CD4-positive, alpha-beta T cell (primary cell): ENCODE data around the gene TMEM107. TPM values are rescaled to one million over a fixed set of nuclear protein-coding genes. Genes with fewer than 3 reads are reported as not detected.

Experiments used
- ATAC-seq: fragments of 200-7000 bp; cut with Tn5 transposase; one replicate; pipeline ENCODE4 v1.10.0; 2022; ENCODE audit warnings: mild to moderate bottlenecking; ENCODE audit not compliant: poor library complexity
- CTCF ChIA-PET: fragments of 350-600 bp; sonication (Branson Sonifier 250); formaldehyde crosslinking; loops from one replicate; lab custom pipeline; 2021; ENCODE audit warnings: antibody characterized with exemption, inconsistent platforms; lab: Charles Lee
- POLR2A ChIA-PET: fragments of 350-600 bp; sonication (Branson Sonifier 250); formaldehyde crosslinking; loops from one replicate; lab custom pipeline; 2021; ENCODE audit warnings: antibody characterized with exemption, inconsistent platforms; lab: Charles Lee
- DNase-seq, 14 experiments: peaks; one replicate each; pipeline ENCODE4 v3.0.0-alpha.2; 2013 to 2020; ENCODE audit warnings: mixed read lengths in 2 of 14
- H3K27ac ChIP-seq, 2 donors: one replicate each; pipeline versions ENCODE4 v1.5.1 to v1.7.0; 2013; ENCODE audit warnings: low read length in 2 of 2, low read depth in 1 of 2, mild to moderate bottlenecking in 1 of 2
- H3K27me3 ChIP-seq, 2 experiments: 1 replicate in 1 of 2; 2 replicates in 1 of 2; pipeline versions ENCODE4 v1.6.1 to v1.7.0; 2013; ENCODE audit warnings: low read length in 2 of 2, control low read depth in 1 of 2, mild to moderate bottlenecking in 1 of 2, moderate library complexity in 1 of 2; ENCODE audit not compliant: insufficient read depth in 2 of 2, control insufficient read depth in 1 of 2
- H3K36me3 ChIP-seq: one replicate; pipeline ENCODE4 v1.6.1; 2013; ENCODE audit warnings: low read length, control low read depth; ENCODE audit not compliant: insufficient read depth
- H3K4me1 ChIP-seq: one replicate; pipeline ENCODE4 v1.6.1; 2013; ENCODE audit warnings: low read length, control low read depth; ENCODE audit not compliant: insufficient read depth
- H3K4me3 ChIP-seq: one replicate; pipeline ENCODE4 v1.5.1; 2013; ENCODE audit warnings: mild to moderate bottlenecking, low read length, moderate library complexity
- H3K9me3 ChIP-seq, 2 experiments: 1 replicate in 1 of 2; 2 replicates in 1 of 2; pipeline versions ENCODE4 v1.6.1 to v1.7.0; 2013; ENCODE audit warnings: low read length in 2 of 2, mild to moderate bottlenecking in 2 of 2, control low read depth in 1 of 2, moderate library complexity in 1 of 2; ENCODE audit not compliant: control insufficient read depth in 1 of 2, insufficient read depth in 1 of 2
- H3K27ac Mint-ChIP-seq: one replicate; pipeline ENCODE4 v1.8.0; 2020; ENCODE audit warnings: mixed read lengths
- H3K27me3 Mint-ChIP-seq: one replicate; pipeline ENCODE4 v1.8.0; 2021; ENCODE audit warnings: mixed read lengths
- H3K36me3 Mint-ChIP-seq: one replicate; pipeline ENCODE4 v1.8.0; 2021; ENCODE audit warnings: low read depth, mixed read lengths
- H3K4me1 Mint-ChIP-seq: one replicate; pipeline ENCODE4 v1.8.0; 2021; ENCODE audit warnings: low read depth, mixed read lengths
- H3K4me3 Mint-ChIP-seq: one replicate; pipeline ENCODE4 v1.8.0; 2020; ENCODE audit warnings: mild to moderate bottlenecking, mixed read lengths
- H3K9me3 Mint-ChIP-seq: one replicate; pipeline ENCODE4 v1.8.0; 2020; ENCODE audit warnings: mixed read lengths
- intact Hi-C, 2 experiments: fragments of 100-400 bp; cut with DNase I in 1 of 2; cut with micrococcal nuclease in 1 of 2; formaldehyde crosslinking; loops; one replicate each; pipeline versions ENCODE4 v1.15.1 to v1.9.0; 2023 to 2025; cut with DNase I, micrococcal nuclease
- total RNA-seq, 174 experiments: library from RNA in 2 of 174; stranded (reverse) in 2 of 174; gene quantifications; one replicate each; pipeline ENCODE4 v1.2.3 and lab custom pipeline; 2021 to 2026
- TF ChIP-seq, protein P1 (sequence below): fragments of 200-600 bp; IDR thresholded peaks from one replicate; pipeline ENCODE4 v1.8.0; 2022; ENCODE audit warnings: antibody characterized with exemption, mild to moderate bottlenecking

The TMEM107 gene
- total RNA-seq, 2 experiments from 2014 or later = 12.2 to 12.9 TPM

DNA sequence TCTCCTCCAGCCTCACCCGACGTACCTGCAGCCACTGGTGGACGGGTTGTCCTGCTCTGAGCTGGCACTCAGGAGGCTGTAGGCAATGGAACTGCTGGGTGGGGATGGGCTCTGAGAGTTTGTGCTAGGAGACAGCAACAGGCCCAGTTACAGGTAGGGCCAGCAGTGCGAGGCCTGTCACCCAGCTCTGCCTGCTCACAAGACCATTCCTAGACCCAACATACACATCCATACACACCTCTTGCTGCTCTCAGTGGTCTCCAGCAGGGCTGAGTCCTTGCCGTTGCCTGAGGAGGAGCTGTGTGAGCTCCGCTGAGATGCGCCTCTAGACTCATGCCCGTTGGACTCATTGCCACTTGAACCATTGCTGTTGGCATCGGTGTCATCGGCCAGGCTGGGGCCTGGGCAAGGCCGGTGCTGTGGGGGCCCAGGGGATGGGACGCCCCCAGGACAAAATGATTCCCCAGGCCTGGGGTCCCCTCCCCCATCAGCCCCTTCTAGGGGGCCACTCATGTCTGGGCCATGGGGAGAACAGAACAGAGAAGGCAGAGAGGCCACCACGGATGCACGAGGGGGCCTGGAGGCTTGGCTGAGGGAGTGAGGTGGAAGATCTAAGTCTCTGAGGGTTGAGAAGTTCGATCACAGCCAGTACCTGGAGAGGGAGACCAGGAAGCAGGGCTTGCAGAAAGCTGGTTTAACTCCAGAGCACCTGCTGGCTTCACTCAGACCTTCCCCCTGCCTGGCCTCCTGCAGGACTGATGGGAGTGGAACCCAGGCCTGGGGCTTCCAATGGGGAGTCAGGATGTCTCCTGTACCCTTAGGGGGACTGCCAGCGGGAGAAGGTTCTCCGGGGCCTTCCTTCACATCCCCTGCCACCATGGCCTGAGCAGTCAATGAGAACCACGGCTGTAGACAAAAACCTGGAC, 25.7 kb downstream of the TMEM107 start:
- Mint-ChIP-seq H3K27me3 (peaks cover 4% of the 10 kb centered on the region), H3K4me1 (peaks cover 49% of the 10 kb centered on the region), H3K36me3 (peaks cover 97% of the 10 kb centered on the region), H3K27ac (no peak overlapping the region), H3K9me3 (no peaks in the 10 kb centered on the region), H3K4me3 (peak overlapping the region; percentile 95)
- peak overlapping the region; percentile 99 to 100 for H3K27ac ChIP-seq
- DNase-seq = peak in 2 of 14 experiments; percentile 19 to 47
- H3K9me3 ChIP-seq = no peaks in the 10 kb centered on the region
- H3K36me3 ChIP-seq = peaks cover 59% of the 10 kb centered on the region
- CTCF ChIA-PET = interaction anchor here (0.6 to 1.4 kb wide), 2 partner anchors 11 to 13 kb away, joined by 5 to 8 read pairs; no protein-coding TSS in a partner anchor
- no peaks in the 10 kb centered on the region for H3K27me3 ChIP-seq
- peak overlapping the region; percentile 75 for H3K4me3 ChIP-seq
- ATAC-seq = no peak
- intact Hi-C loops = loop anchor here (10.0 kb wide), 2 partner anchors 316 to 666 kb away; partner anchors contain the start of genes KDM6B (in 1 of the 2), POLR2A (in 1 of the 2) and SLC35G6 (in 1 of the 2)
- TF ChIP-seq, protein P1, sequence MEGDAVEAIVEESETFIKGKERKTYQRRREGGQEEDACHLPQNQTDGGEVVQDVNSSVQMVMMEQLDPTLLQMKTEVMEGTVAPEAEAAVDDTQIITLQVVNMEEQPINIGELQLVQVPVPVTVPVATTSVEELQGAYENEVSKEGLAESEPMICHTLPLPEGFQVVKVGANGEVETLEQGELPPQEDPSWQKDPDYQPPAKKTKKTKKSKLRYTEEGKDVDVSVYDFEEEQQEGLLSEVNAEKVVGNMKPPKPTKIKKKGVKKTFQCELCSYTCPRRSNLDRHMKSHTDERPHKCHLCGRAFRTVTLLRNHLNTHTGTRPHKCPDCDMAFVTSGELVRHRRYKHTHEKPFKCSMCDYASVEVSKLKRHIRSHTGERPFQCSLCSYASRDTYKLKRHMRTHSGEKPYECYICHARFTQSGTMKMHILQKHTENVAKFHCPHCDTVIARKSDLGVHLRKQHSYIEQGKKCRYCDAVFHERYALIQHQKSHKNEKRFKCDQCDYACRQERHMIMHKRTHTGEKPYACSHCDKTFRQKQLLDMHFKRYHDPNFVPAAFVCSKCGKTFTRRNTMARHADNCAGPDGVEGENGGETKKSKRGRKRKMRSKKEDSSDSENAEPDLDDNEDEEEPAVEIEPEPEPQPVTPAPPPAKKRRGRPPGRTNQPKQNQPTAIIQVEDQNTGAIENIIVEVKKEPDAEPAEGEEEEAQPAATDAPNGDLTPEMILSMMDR = no peak
- POLR2A ChIA-PET = interaction anchor here (0.6 to 16.4 kb wide), 18 partner anchors 8 to 465 kb away, joined by 3 to 419 read pairs (median 5); partner anchors contain the start of genes BORCS6, CTC1, NAA38 and PFAS
- peaks cover 79% of the 10 kb centered on the region for H3K4me1 ChIP-seq

DNA sequence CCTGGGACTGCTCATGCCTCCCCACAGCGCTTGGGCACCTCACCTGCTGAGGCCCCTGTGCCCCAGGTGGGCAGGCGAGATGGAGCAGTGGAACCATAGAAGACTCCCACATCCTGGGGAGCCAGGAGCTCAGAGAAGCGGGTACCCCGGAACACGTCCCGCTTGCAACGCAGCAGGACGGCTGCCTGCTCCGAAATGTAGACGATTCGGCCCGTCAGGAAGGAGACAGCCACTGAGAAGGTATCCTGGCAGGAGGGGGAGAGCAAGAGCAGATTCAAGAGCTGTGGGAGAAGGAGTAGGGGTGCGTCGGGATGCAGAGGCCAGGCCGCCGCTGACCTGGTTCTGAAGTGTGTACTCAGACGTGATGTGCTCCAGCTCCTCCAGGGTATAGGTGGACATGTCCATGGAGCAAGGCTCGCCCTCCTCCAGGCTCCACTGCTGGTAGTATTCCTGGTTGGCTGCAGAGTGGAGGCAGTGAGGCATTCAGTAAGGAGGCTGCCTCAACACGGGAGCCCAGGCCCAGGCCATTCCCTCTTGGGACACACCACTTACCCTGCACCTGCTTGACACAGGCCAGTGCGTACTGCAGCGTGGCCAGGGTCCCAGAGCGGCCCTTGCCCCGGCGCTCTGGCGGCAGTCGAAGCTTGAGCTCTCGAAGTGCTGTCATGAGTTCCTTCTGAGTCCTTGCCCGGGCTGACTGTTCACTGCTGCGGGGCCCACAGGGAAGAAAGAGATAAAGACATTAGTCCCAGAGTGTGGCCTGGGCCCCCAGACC, 26.6 kb downstream of the TMEM107 start:
- peaks cover 67% of the 10 kb centered on the region for H3K36me3 ChIP-seq
- no peaks in the 10 kb centered on the region for H3K9me3 ChIP-seq
- H3K27ac ChIP-seq = peak overlapping the region; percentile 45 to 99
- Mint-ChIP-seq H3K36me3 (peaks cover 97% of the 10 kb centered on the region), H3K9me3 (no peaks in the 10 kb centered on the region), H3K4me1 (peaks cover 41% of the 10 kb centered on the region), H3K27ac (no peak overlapping the region), H3K27me3 (peaks cover 4% of the 10 kb centered on the region), H3K4me3 (peak overlapping the region; percentile 56)
- CTCF ChIA-PET = no interaction called here
- TF ChIP-seq, protein P1 = no peak
- intact Hi-C loops = loop anchor here (10.0 kb wide), 2 partner anchors 315 to 665 kb away; partner anchors contain the start of genes KDM6B (in 1 of the 2), POLR2A (in 1 of the 2) and SLC35G6 (in 1 of the 2)
- DNase-seq (peak in 2 of 14 experiments; percentile 10 to 38), ATAC-seq (no peak)
- H3K27me3 ChIP-seq = no peaks in the 10 kb centered on the region
- H3K4me1 ChIP-seq = peaks cover 70% of the 10 kb centered on the region
- H3K4me3 ChIP-seq = no peak overlapping the region
- POLR2A ChIA-PET = interaction anchor here (2.8 to 16.4 kb wide), 2 partner anchors 10 to 25 kb away, joined by 37 to 419 read pairs; partner anchors contain the start of gene TMEM107

DNA sequence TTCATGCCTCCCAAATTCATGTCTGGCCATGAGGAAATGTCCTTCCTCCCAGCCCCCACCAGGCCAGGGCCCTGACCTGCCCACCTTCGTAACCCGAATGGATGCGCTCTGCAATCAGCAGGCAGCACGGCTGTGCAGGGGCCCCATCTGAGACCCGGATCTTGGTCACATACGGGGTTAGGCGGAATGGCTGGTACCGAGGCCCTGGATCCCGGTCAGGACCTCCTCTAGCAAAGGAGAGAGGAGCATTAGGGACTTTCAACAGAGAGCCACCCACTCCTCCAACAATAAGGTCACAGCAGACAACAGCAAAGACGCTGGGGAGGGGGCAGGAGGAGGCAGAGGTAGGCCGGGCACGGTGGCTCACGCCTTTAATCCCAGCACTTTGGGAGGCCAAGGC, 27.6 kb downstream of the TMEM107 start:
- no peak overlapping the region for H3K4me3 Mint-ChIP-seq
- TF ChIP-seq, protein P1 = no peak
- no peak overlapping the region for H3K27ac Mint-ChIP-seq
- POLR2A ChIA-PET = interaction anchor here (1.3 to 1.7 kb wide), 3 partner anchors 8 to 74 kb away, joined by 5 to 10 read pairs (median 6); no protein-coding TSS in a partner anchor
- Histone ChIP-seq H3K36me3 (peaks cover 77% of the 10 kb centered on the region), H3K27ac (no peak overlapping the region), H3K27me3 (no peaks in the 10 kb centered on the region), H3K4me3 (no peak overlapping the region), H3K4me1 (peaks cover 60% of the 10 kb centered on the region), H3K9me3 (no peaks in the 10 kb centered on the region)
- H3K9me3 Mint-ChIP-seq = no peaks in the 10 kb centered on the region
- peaks cover 36% of the 10 kb centered on the region for H3K4me1 Mint-ChIP-seq
- peaks cover 7% of the 10 kb centered on the region for H3K27me3 Mint-ChIP-seq
- intact Hi-C loops = no loop called here
- peaks cover 98% of the 10 kb centered on the region for H3K36me3 Mint-ChIP-seq
- no peak for ATAC-seq
- CTCF ChIA-PET = interaction anchor here (1.1 kb wide), 1 partner anchor 9 kb away, joined by 4 read pairs; no protein-coding TSS in a partner anchor
- no peak for DNase-seq
